ENCODE results near the gene DCLK2. TPM values are rescaled to one million over a fixed set of nuclear protein-coding genes. Genes with fewer than 3 reads are reported as not detected.
A peak's percentile ranks its signal among the peaks of the same experiment; 100 is the strongest.

Gene DCLK2
- total and polyA plus RNA-seq, 2 experiments from 2014 or later, result 3.2 to 4.8 TPM

- Histone ChIP-seq H3K27ac (no peak overlapping the region), H3K4me3 (no peak overlapping the region), H3K9me3 (ENCODE audit: low read depth) (no peaks in the 10 kb centered on the region), H3K4me1 (ENCODE audit: low read depth) (no peaks in the 10 kb centered on the region), H3K27me3 (no peaks in the 10 kb centered on the region), H3K36me3 (no peaks in the 10 kb centered on the region)
- no peak for TF ChIP-seq CTCF (IDR thresholded peaks at IDR 0.05; ENCODE audit: low read depth, low read length)
- DNase-seq (ENCODE audit: low read depth in 1 of 2, low spot score in 1 of 2), result no peak
Measured at GRCh38 chr4:150145946-150146340, 67.7 kb downstream of the DCLK2 start.

GRCh38 chr4:150149381-150149780 lies 71.1 kb downstream of the DCLK2 start:
- DNase-seq (ENCODE audit: low read depth in 1 of 2, low spot score in 1 of 2), result peak in 1 of 2 donors; percentile 63
- H3K4me1 ChIP-seq (ENCODE audit: low read depth), result no peaks in the 10 kb centered on the region
- H3K27me3 ChIP-seq, result no peaks in the 10 kb centered on the region
- no peak for TF ChIP-seq CTCF (IDR thresholded peaks at IDR 0.05; ENCODE audit: low read depth, low read length)
- no peak overlapping the region for H3K27ac ChIP-seq
- no peaks in the 10 kb centered on the region for H3K36me3 ChIP-seq
- no peaks in the 10 kb centered on the region for H3K9me3 ChIP-seq (ENCODE audit: low read depth)
- H3K4me3 ChIP-seq, result no peak overlapping the region

GRCh38 chr4:150150629-150151062 lies 72.4 kb downstream of the DCLK2 start:
- no peak for TF ChIP-seq CTCF (IDR thresholded peaks at IDR 0.05; ENCODE audit: low read depth, low read length)
- no peaks in the 10 kb centered on the region for H3K9me3 ChIP-seq (ENCODE audit: low read depth)
- no peak for DNase-seq (ENCODE audit: low read depth in 1 of 2, low spot score in 1 of 2)
- no peaks in the 10 kb centered on the region for H3K27me3 ChIP-seq
- H3K4me1 ChIP-seq (ENCODE audit: low read depth), result no peaks in the 10 kb centered on the region
- no peaks in the 10 kb centered on the region for H3K36me3 ChIP-seq
- H3K27ac ChIP-seq, result no peak overlapping the region
- no peak overlapping the region for H3K4me3 ChIP-seq

GRCh38 chr4:150152766-150153165 lies 74.5 kb downstream of the DCLK2 start:
- no peaks in the 10 kb centered on the region for H3K36me3 ChIP-seq
- H3K27me3 ChIP-seq, result no peaks in the 10 kb centered on the region
- H3K27ac ChIP-seq, result no peak overlapping the region
- peak in 1 of 2 donors; percentile 53 for DNase-seq (ENCODE audit: low read depth in 1 of 2, low spot score in 1 of 2)
- H3K4me1 ChIP-seq (ENCODE audit: low read depth), result no peaks in the 10 kb centered on the region
- TF ChIP-seq CTCF (IDR thresholded peaks at IDR 0.05; ENCODE audit: low read depth, low read length), result no peak
- no peak overlapping the region for H3K4me3 ChIP-seq
- no peaks in the 10 kb centered on the region for H3K9me3 ChIP-seq (ENCODE audit: low read depth)

GRCh38 chr4:150155391-150155790 lies 77.1 kb downstream of the DCLK2 start:
- no peak overlapping the region for H3K27ac ChIP-seq
- no peaks in the 10 kb centered on the region for H3K4me1 ChIP-seq (ENCODE audit: low read depth)
- DNase-seq (ENCODE audit: low read depth in 1 of 2, low spot score in 1 of 2), result no peak
- no peak for TF ChIP-seq CTCF (IDR thresholded peaks at IDR 0.05; ENCODE audit: low read depth, low read length)
- no peaks in the 10 kb centered on the region for H3K9me3 ChIP-seq (ENCODE audit: low read depth)
- H3K4me3 ChIP-seq, result no peak overlapping the region
- no peaks in the 10 kb centered on the region for H3K36me3 ChIP-seq
- no peaks in the 10 kb centered on the region for H3K27me3 ChIP-seq

GRCh38 chr4:150156543-150156942 lies 78.3 kb downstream of the DCLK2 start:
- Histone ChIP-seq H3K36me3 (no peaks in the 10 kb centered on the region), H3K27ac (no peak overlapping the region), H3K4me3 (no peak overlapping the region), H3K27me3 (no peaks in the 10 kb centered on the region), H3K4me1 (ENCODE audit: low read depth) (no peaks in the 10 kb centered on the region), H3K9me3 (ENCODE audit: low read depth) (no peaks in the 10 kb centered on the region)
- DNase-seq (ENCODE audit: low read depth in 1 of 2, low spot score in 1 of 2), result no peak
- no peak for TF ChIP-seq CTCF (IDR thresholded peaks at IDR 0.05; ENCODE audit: low read depth, low read length)
